B cell (primary cell): Measurements from ENCODE around the gene RABGAP1L. TPM values are rescaled to one million over a fixed set of nuclear protein-coding genes. Genes with fewer than 3 reads are reported as not detected.

Experiments
- ATAC-seq: fragments of 200-7000 bp; cut with Tn5 transposase; one replicate; pipeline ENCODE4 v1.10.0; 2021; ENCODE audit warnings: low read depth, mild to moderate bottlenecking, moderate number of reproducible peaks, moderate library complexity
- CTCF ChIA-PET: fragments of 350-600 bp; sonication (Branson Sonifier 250); formaldehyde crosslinking; loops from one replicate; lab custom pipeline; 2021; ENCODE audit warnings: antibody characterized with exemption, inconsistent platforms; lab: Charles Lee
- POLR2A ChIA-PET: fragments of 350-600 bp; sonication (Branson Sonifier 250); formaldehyde crosslinking; loops from one replicate; lab custom pipeline; 2021; ENCODE audit warnings: antibody characterized with exemption; lab: Charles Lee
- DNase-seq: peaks from one replicate; pipeline ENCODE4 v3.0.0; 2013
- H2AFZ ChIP-seq: 2 replicates; pipeline ENCODE4 v1.6.1; 2012; ENCODE audit warnings: mild to moderate bottlenecking, low read depth, low read length; ENCODE audit not compliant: insufficient read depth, poor library complexity, severe bottlenecking
- H3K27ac ChIP-seq, 2 donors: 1 replicate in 1 of 2; 2 replicates in 1 of 2; pipeline ENCODE4 v1.5.1; 2012 to 2013; ENCODE audit warnings: low read length in 2 of 2, mild to moderate bottlenecking in 2 of 2, moderate library complexity in 1 of 2
- H3K27me3 ChIP-seq, 4 experiments: fragments of 200-600 bp in 1 of 4; sonication (generic) in 1 of 4; replicated peaks in 1 of 4; 1 replicate in 2 of 4; 2 replicates in 2 of 4; pipeline versions ENCODE4 v1.6.1 to v1.7.0; 2013 to 2016; ENCODE audit warnings: low read length in 3 of 4, mild to moderate bottlenecking in 2 of 4, mixed read lengths in 1 of 4, moderate library complexity in 1 of 4; ENCODE audit not compliant: insufficient read depth in 4 of 4, control insufficient read depth in 3 of 4; ENCODE audit errors: control extremely low read depth in 1 of 4
- H3K36me3 ChIP-seq, 2 experiments: replicated peaks in 1 of 2; 1 replicate in 1 of 2; 2 replicates in 1 of 2; pipeline versions ENCODE4 v1.6.1 to v1.7.1; 2013; ENCODE audit warnings: low read length in 1 of 2; ENCODE audit not compliant: insufficient read depth in 2 of 2, control insufficient read depth in 1 of 2; ENCODE audit errors: control extremely low read depth in 1 of 2, extremely low read depth in 1 of 2
- H3K4me1 ChIP-seq, 2 donors: fragments of 200-600 bp in 1 of 2; sonication (generic) in 1 of 2; 1 replicate in 1 of 2; 2 replicates in 1 of 2; pipeline versions ENCODE4 v1.5.1 to v1.6.1; 2013 to 2017; ENCODE audit warnings: low read length in 2 of 2; ENCODE audit not compliant: control insufficient read depth in 2 of 2, insufficient read depth in 2 of 2
- H3K4me2 ChIP-seq: replicated peaks from 2 replicates; pipeline ENCODE3; 2012; ENCODE audit warnings: mild to moderate bottlenecking, low read depth, low read length; ENCODE audit not compliant: poor library complexity, severe bottlenecking
- H3K4me3 ChIP-seq, 5 experiments: fragments of 200-600 bp in 1 of 5; sonication (generic) in 1 of 5; 1 replicate in 3 of 5; 2 replicates in 2 of 5; pipeline versions ENCODE4 v1.5.1 to v1.7.0; 2011 to 2016; ENCODE audit warnings: low read length in 4 of 5, mild to moderate bottlenecking in 4 of 5, low read depth in 2 of 5, control low read depth in 1 of 5, moderate library complexity in 1 of 5; ENCODE audit not compliant: insufficient read depth in 1 of 5; ENCODE audit errors: control extremely low read depth in 1 of 5, extremely low read depth in 1 of 5
- H3K79me2 ChIP-seq: fragments of 200-600 bp; sonication (generic); one replicate; pipeline ENCODE4 v1.6.0; 2016; ENCODE audit warnings: low read length; ENCODE audit not compliant: control insufficient read depth, insufficient read depth
- H3K9ac ChIP-seq: fragments of 200-600 bp; sonication (generic); 2 replicates; pipeline ENCODE4 v1.6.1; 2017; ENCODE audit warnings: mild to moderate bottlenecking, low read length, moderate library complexity
- H3K9me3 ChIP-seq, 3 donors: one replicate each; pipeline versions ENCODE4 v1.6.1 to v1.7.1; 2013; ENCODE audit warnings: low read length in 2 of 3; ENCODE audit not compliant: control insufficient read depth in 2 of 3, insufficient read depth in 1 of 3; ENCODE audit errors: control extremely low read depth in 1 of 3
- H4K20me1 ChIP-seq: 2 replicates; pipeline ENCODE4 v1.6.0; 2012; ENCODE audit warnings: mild to moderate bottlenecking, low read length; ENCODE audit not compliant: insufficient read depth, control insufficient read depth, poor library complexity, severe bottlenecking
- H3K27ac Mint-ChIP-seq: one replicate; pipeline ENCODE4 v1.8.0; 2021; ENCODE audit warnings: mixed read lengths
- H3K27me3 Mint-ChIP-seq: one replicate; pipeline ENCODE4 v1.8.0; 2021; ENCODE audit warnings: mixed read lengths
- H3K4me1 Mint-ChIP-seq: one replicate; pipeline ENCODE4 v1.8.0; 2021; ENCODE audit warnings: mixed read lengths
- H3K4me3 Mint-ChIP-seq: one replicate; pipeline ENCODE4 v1.8.0; 2021; ENCODE audit warnings: mixed read lengths
- H3K9me3 Mint-ChIP-seq: one replicate; pipeline ENCODE4 v1.8.0; 2022; ENCODE audit warnings: mixed read lengths; ENCODE audit not compliant: insufficient read depth
- CTCF ChIP-seq: fragments of 200-600 bp; IDR thresholded peaks from one replicate; pipeline ENCODE4 v1.8.0; 2022; ENCODE audit warnings: antibody characterized with exemption, mild to moderate bottlenecking
- EZH2 ChIP-seq: IDR thresholded peaks from 2 replicates; pipeline ENCODE4 v1.6.1; 2012; ENCODE audit warnings: borderline replicate concordance, low read depth, mild to moderate bottlenecking, moderate library complexity, low read length; ENCODE audit not compliant: insufficient read depth, poor library complexity, severe bottlenecking
- WGBS: methylation state at CpG from one replicate; pipeline ENCODE4 v1.1.5; 2013; ENCODE audit warnings: missing lambda C conversion rate; ENCODE audit not compliant: insufficient coverage; 5-methylcytosine and 5-hydroxymethylcytosine counted together
- intact Hi-C: fragments of 100-400 bp; cut with micrococcal nuclease; formaldehyde crosslinking; loops from one replicate; pipeline ENCODE4 v1.10.0; 2022
- polyA plus RNA-seq: library from polyadenylated mRNA; depleted of rRNA; stranded (reverse); fragments of >200 nt; gene quantifications from 2 replicates; pipeline ENCODE4 v1.2.3, GENCODE V29; 2012
- total RNA-seq, 2 donors: library from RNA; stranded (reverse); fragments of 120-200 nt in 1 of 2; gene quantifications; 1 replicate in 1 of 2; 2 replicates in 1 of 2; pipeline versions ENCODE4 v1.2.3 to v1.2.4, GENCODE V29; 2013 to 2022

The RABGAP1L gene
- total and polyA plus RNA-seq, 2 donors (not counting 1 experiment from before 2014, with no cell fraction given): 34.9 to 159 TPM

DNA sequence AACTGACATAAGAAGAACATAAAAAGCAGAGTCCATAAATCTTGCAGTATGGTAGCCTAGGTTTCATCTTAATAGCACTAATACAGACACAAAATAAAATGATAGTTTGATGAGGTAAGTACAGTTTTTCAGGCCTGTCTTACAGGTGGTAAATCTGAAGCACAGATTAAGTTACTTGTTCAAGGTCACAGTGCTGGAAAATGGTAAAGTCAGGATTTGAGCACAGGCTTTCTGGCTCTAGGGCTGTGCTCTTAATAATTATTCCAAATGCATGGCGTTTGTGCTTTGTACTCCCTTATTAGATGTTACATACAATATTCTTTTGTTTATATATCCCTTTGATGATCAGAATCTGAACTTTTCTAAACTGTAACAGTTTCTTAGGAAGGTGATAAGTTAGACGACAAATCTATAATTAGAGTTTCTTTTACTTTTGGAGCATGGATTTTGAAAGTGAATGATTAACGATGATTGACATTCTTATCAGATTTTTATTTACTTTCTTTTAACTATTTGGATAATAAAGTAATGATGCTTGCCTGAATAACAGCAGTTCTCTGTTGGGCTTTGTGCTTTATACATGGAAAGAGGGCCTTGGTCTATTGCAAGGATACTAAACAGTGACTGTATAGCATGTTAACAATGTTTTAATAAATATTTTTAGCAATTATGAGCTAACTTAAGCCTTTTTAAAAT is 738.9 kb downstream of the RABGAP1L start:
- H3K27ac ChIP-seq: no peak overlapping the region
- intact Hi-C loops: no loop called here
- H3K9me3 ChIP-seq: peaks cover 2 to 9% (median 8%) of the 10 kb centered on the region in 3 donors
- H3K4me3 Mint-ChIP-seq: no peak overlapping the region
- no peak overlapping the region for H3K27ac Mint-ChIP-seq
- no peak overlapping the region for H2AFZ ChIP-seq
- no peaks in the 10 kb centered on the region for H3K79me2 ChIP-seq
- H3K27me3 ChIP-seq: no peaks in the 10 kb centered on the region
- no peaks in the 10 kb centered on the region for H3K4me1 ChIP-seq
- H4K20me1 ChIP-seq: no peaks in the 10 kb centered on the region
- H3K9ac ChIP-seq: no peak overlapping the region
- no peak for DNase-seq
- H3K36me3 ChIP-seq: peaks cover 8 to 14% of the 10 kb centered on the region in 2 experiments
- POLR2A ChIA-PET: no interaction called here
- WGBS: no CpG with 5 or more reads among the region's 3 CpGs
- TF ChIP-seq CTCF (no peak), EZH2 (no peak)
- no peaks in the 10 kb centered on the region for H3K4me1 Mint-ChIP-seq
- peaks cover 4% of the 10 kb centered on the region for H3K9me3 Mint-ChIP-seq
- no peaks in the 10 kb centered on the region for H3K27me3 Mint-ChIP-seq
- ATAC-seq: no peak
- CTCF ChIA-PET: interaction anchor here (0.6 kb wide), 1 partner anchor 157 kb away, joined by 3 read pairs; no protein-coding TSS in a partner anchor
- no peak overlapping the region for H3K4me2 ChIP-seq
- no peak overlapping the region for H3K4me3 ChIP-seq

DNA sequence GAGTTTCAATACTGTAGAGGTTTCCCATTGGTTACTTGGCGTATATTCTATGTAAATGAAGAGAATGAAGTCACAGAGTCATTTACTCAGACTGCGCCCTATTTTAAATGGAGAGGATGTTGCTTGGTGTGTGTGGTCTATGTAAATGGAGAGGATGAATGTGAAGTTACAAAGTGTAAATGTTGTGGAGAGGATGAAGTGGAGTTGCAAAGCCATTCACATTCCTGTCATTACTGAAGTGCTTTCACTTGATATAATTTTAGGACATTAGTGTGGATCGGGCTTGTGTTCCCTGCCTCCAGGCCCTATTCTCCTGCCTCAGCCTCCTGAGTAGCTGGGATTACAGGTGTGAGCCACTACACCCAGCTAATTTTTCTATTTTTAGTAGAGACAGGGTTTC is 741.0 kb downstream of the RABGAP1L start:
- no peak overlapping the region for H3K9ac ChIP-seq
- no peak for TF ChIP-seq EZH2
- no peak for TF ChIP-seq CTCF
- H3K79me2 ChIP-seq: no peaks in the 10 kb centered on the region
- H3K27ac ChIP-seq: no peak overlapping the region
- no peaks in the 10 kb centered on the region for H3K4me1 ChIP-seq
- DNase-seq (no peak), ATAC-seq (no peak)
- CTCF ChIA-PET: no interaction called here
- H3K4me3 ChIP-seq: no peak overlapping the region
- H3K36me3 ChIP-seq: peaks cover 11 to 19% of the 10 kb centered on the region in 2 experiments
- WGBS: 80% methylated on average over 2 of the region's 3 CpGs
- POLR2A ChIA-PET: no interaction called here
- H4K20me1 ChIP-seq: no peaks in the 10 kb centered on the region
- H3K9me3 Mint-ChIP-seq: peaks cover 8% of the 10 kb centered on the region
- H3K27me3 ChIP-seq: no peaks in the 10 kb centered on the region
- no peak overlapping the region for H3K4me2 ChIP-seq
- peaks cover 3 to 14% (median 8%) of the 10 kb centered on the region in 3 donors for H3K9me3 ChIP-seq
- H3K27me3 Mint-ChIP-seq: no peaks in the 10 kb centered on the region
- no peak overlapping the region for H3K4me3 Mint-ChIP-seq
- no peak overlapping the region for H2AFZ ChIP-seq
- no peaks in the 10 kb centered on the region for H3K4me1 Mint-ChIP-seq
- no peak overlapping the region for H3K27ac Mint-ChIP-seq
- intact Hi-C loops: no loop called here
